Fibroblast of villous mesenchyme (primary cell): ENCODE measurements around the gene KIF6. TPM values are rescaled to one million over a fixed set of nuclear protein-coding genes. Genes with fewer than 3 reads are reported as not detected.

ENCODE experiments used
- DNase-seq: peaks from one replicate; pipeline ENCODE4 v3.0.0-alpha.2; 2010; ENCODE audit warnings: low read depth
- H3K4me3 ChIP-seq: 2 replicates; pipeline ENCODE4 v1.5.1; 2011; ENCODE audit warnings: low read depth, mild to moderate bottlenecking, low read length
- CTCF ChIP-seq: IDR thresholded peaks from 2 replicates; pipeline ENCODE4 v1.5.1; 2012; ENCODE audit warnings: low read depth, mild to moderate bottlenecking, low read length; ENCODE audit not compliant: insufficient read depth
- total RNA-seq: library from RNA; depleted of rRNA; stranded (reverse); fragments of >200 nt; gene quantifications from 2 replicates; pipeline ENCODE4 v1.2.3, GENCODE V29; 2012

Gene KIF6
- total RNA-seq, 1 donor = 0.43 TPM

GRCh38 chr6:39590871-39591393 lies 134.3 kb downstream of the KIF6 start:
- H3K4me3 ChIP-seq = no peak overlapping the region
- DNase-seq = no peak
- no peak for TF ChIP-seq CTCF

- no peak for DNase-seq
- no peak for TF ChIP-seq CTCF
- no peak overlapping the region for H3K4me3 ChIP-seq
Observed at GRCh38 chr6:39587080-39587479, 138.1 kb downstream of the KIF6 start.

GRCh38 chr6:39585641-39586040 lies 139.6 kb downstream of the KIF6 start:
- no peak overlapping the region for H3K4me3 ChIP-seq
- no peak for TF ChIP-seq CTCF
- DNase-seq = no peak

GRCh38 chr6:39577446-39578165 lies 147.6 kb downstream of the KIF6 start:
- no peak for DNase-seq
- no peak overlapping the region for H3K4me3 ChIP-seq
- no peak for TF ChIP-seq CTCF

- no peak for TF ChIP-seq CTCF
- DNase-seq = no peak
- no peak overlapping the region for H3K4me3 ChIP-seq
Observed at GRCh38 chr6:39576556-39577303, 148.5 kb downstream of the KIF6 start.

- no peak overlapping the region for H3K4me3 ChIP-seq
- no peak for DNase-seq
- TF ChIP-seq CTCF = no peak
Observed at GRCh38 chr6:39574991-39575390, 150.2 kb downstream of the KIF6 start.
